Smooth muscle cell (in vitro differentiated cells): Measurements from ENCODE around the gene PCNX2. TPM values are rescaled to one million over a fixed set of nuclear protein-coding genes. Genes with fewer than 3 reads are reported as not detected.
A peak's percentile ranks its signal among the peaks of the same experiment; 100 is the strongest.

Source experiments
- DNase-seq: peaks from one replicate; lab custom pipeline; 2025; ENCODE audit not compliant: unreplicated experiment; lab: John Stamatoyannopoulos, UW
- H2AFZ ChIP-seq: fragments of 200-600 bp; sonication (generic); 2 replicates; pipeline ENCODE4 v1.6.0; 2016; ENCODE audit warnings: antibody characterized with exemption, low read depth, mild to moderate bottlenecking
- H3F3A ChIP-seq: fragments of 200-600 bp; sonication (generic); 2 replicates; pipeline ENCODE4 v1.6.0; 2017; ENCODE audit warnings: antibody characterized with exemption, low read depth
- H3K27ac ChIP-seq: fragments of 200-600 bp; sonication (generic); 2 replicates; pipeline ENCODE4 v1.5.1; 2016; ENCODE audit warnings: low read depth, mild to moderate bottlenecking
- H3K27me3 ChIP-seq: fragments of 200-600 bp; sonication (generic); 2 replicates; pipeline ENCODE4 v1.6.1; 2016; ENCODE audit warnings: low read depth, mild to moderate bottlenecking
- H3K36me3 ChIP-seq: fragments of 200-600 bp; sonication (generic); 2 replicates; pipeline ENCODE4 v1.5.1; 2016; ENCODE audit warnings: low read depth
- H3K4me1 ChIP-seq: fragments of 200-600 bp; sonication (generic); 2 replicates; pipeline ENCODE4 v1.5.1; 2016; ENCODE audit warnings: low read depth
- H3K4me2 ChIP-seq: fragments of 200-600 bp; sonication (generic); 2 replicates; pipeline ENCODE4 v1.6.0; 2016; ENCODE audit warnings: mild to moderate bottlenecking
- H3K4me3 ChIP-seq: fragments of 200-600 bp; sonication (generic); 2 replicates; pipeline ENCODE4 v1.5.1; 2016; ENCODE audit warnings: mild to moderate bottlenecking
- H3K79me2 ChIP-seq: fragments of 200-600 bp; sonication (generic); 2 replicates; pipeline ENCODE4 v1.6.0; 2016; ENCODE audit warnings: low read depth, mild to moderate bottlenecking
- H3K9ac ChIP-seq: fragments of 200-600 bp; sonication (generic); 2 replicates; pipeline ENCODE4 v1.6.0; 2016; ENCODE audit warnings: low read depth
- H3K9me3 ChIP-seq: fragments of 200-600 bp; sonication (generic); replicated peaks from 2 replicates; pipeline ENCODE4 v1.5.1; 2016; ENCODE audit warnings: low read depth
- H4K20me1 ChIP-seq: fragments of 200-600 bp; sonication (generic); 2 replicates; pipeline ENCODE4 v1.6.0; 2016; ENCODE audit warnings: low read depth
- WGBS: methylation state at CpG from one replicate; pipeline ENCODE4 v1.1.7; 2016; ENCODE audit warnings: low lambda C conversion rate; 5-methylcytosine and 5-hydroxymethylcytosine counted together
- polyA plus RNA-seq: library from polyadenylated mRNA; unstranded; fragments of >200 nt; fragmentation: Nextera tagmentation; extraction: Ambion mirVana; gene quantifications from 2 replicates; pipeline ENCODE4 v1.2.1, GENCODE V29; 2016
- total RNA-seq: library from RNA; depleted of rRNA; stranded (reverse); fragments of >200 nt; gene quantifications from 2 replicates; pipeline ENCODE4 v1.2.3, GENCODE V29; 2014
- TF ChIP-seq, protein P1 (sequence below): fragments of 200-600 bp; sonication (generic); IDR thresholded peaks from 2 replicates; pipeline ENCODE4 v1.5.1; 2017; ENCODE audit warnings: borderline replicate concordance, mild to moderate bottlenecking, antibody characterized with exemption; ENCODE audit not compliant: insufficient read depth, poor library complexity, severe bottlenecking

The PCNX2 gene
- total and polyA plus RNA-seq, 2 experiments from 2014 or later, result 4.7 to 18.2 TPM

DNA sequence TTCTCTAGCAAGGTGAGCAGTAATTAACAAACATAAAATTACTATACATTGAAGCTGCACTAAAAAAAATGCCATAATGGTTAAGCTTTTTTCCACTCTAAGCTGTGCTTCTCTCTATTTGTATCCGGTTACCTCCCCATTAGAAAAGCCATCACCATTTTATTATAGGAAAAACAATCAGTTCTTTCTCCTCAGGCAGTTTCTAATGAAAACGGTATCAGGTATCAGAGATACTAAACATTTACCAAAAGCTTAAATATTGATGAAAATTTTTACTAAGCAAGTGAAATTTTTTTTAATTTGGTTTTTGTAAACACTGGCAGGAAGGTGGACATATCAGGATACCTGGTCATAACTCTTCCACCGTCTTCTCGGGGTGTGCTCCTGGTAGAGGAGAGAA, 330.9 kb downstream of the PCNX2 start:
- no peaks in the 10 kb centered on the region for H3K27me3 ChIP-seq
- TF ChIP-seq, protein P1, sequence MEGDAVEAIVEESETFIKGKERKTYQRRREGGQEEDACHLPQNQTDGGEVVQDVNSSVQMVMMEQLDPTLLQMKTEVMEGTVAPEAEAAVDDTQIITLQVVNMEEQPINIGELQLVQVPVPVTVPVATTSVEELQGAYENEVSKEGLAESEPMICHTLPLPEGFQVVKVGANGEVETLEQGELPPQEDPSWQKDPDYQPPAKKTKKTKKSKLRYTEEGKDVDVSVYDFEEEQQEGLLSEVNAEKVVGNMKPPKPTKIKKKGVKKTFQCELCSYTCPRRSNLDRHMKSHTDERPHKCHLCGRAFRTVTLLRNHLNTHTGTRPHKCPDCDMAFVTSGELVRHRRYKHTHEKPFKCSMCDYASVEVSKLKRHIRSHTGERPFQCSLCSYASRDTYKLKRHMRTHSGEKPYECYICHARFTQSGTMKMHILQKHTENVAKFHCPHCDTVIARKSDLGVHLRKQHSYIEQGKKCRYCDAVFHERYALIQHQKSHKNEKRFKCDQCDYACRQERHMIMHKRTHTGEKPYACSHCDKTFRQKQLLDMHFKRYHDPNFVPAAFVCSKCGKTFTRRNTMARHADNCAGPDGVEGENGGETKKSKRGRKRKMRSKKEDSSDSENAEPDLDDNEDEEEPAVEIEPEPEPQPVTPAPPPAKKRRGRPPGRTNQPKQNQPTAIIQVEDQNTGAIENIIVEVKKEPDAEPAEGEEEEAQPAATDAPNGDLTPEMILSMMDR, result no peak
- no peaks in the 10 kb centered on the region for H3K79me2 ChIP-seq
- no peaks in the 10 kb centered on the region for H4K20me1 ChIP-seq
- H2AFZ ChIP-seq, result no peak overlapping the region
- H3K9me3 ChIP-seq, result no peaks in the 10 kb centered on the region
- H3K36me3 ChIP-seq, result no peaks in the 10 kb centered on the region
- no peak overlapping the region for H3K4me2 ChIP-seq
- WGBS, result 98% methylated on average over 4 of the region's 4 CpGs
- H3K4me3 ChIP-seq, result no peak overlapping the region
- H3K4me1 ChIP-seq, result no peaks in the 10 kb centered on the region
- no peak for DNase-seq
- H3K27ac ChIP-seq, result no peak overlapping the region
- H3K9ac ChIP-seq, result no peak overlapping the region
- H3F3A ChIP-seq, result no peaks in the 10 kb centered on the region

DNA sequence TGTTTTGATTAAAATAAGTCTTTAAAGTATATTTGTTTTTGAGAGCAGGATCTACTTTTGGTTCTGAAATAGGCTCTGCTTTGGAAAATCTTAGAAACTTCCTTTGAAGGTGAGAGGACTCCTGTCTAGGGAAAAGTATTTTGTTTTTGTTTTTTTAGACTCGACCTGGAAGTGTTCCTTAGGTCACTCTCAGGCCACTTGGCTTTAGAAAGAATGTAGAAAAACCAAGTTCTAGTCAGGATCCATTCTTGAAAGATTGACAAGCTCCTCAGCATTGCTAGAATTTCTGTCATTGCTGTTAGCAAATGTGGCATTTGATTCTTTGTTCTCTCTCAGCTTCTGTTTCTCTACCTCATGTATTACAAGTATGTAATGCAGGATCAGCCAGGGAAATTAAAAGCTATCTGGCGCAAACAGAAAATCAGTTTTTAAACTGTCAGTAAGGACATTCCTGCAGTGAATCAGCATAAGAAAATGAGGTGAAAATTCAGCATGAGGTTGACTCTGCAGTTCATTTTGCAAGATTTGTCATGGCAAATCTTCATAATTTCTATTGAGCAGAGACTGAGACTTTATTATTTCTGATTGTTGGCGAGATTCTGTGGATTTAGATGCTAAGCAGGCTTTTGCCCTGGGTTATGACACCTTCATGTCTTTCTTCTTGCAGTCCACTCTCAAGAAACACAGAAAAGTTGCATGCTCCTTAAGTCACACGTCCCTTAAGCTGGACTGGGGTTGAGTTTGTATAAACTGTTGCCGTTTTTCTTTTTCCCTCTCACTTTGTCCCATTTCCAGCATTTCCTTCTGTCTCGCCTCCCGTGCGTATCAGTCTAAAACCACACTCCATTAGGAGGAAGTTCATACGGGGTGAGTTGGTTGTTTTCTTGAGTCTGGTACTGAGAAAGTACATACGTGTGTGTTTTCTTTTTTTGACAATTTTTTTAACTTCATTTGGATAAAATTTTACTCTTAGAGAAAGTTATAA, 332.5 kb downstream of the PCNX2 start:
- H3K27ac ChIP-seq, result peak overlapping the region; percentile 23
- no peaks in the 10 kb centered on the region for H3K4me1 ChIP-seq
- no peak overlapping the region for H3K4me3 ChIP-seq
- H3F3A ChIP-seq, result no peaks in the 10 kb centered on the region
- H2AFZ ChIP-seq, result no peak overlapping the region
- TF ChIP-seq, protein P1, result no peak
- 76% methylated on average over 10 of the region's 10 CpGs for WGBS
- no peaks in the 10 kb centered on the region for H4K20me1 ChIP-seq
- no peaks in the 10 kb centered on the region for H3K27me3 ChIP-seq
- H3K9ac ChIP-seq, result no peak overlapping the region
- H3K4me2 ChIP-seq, result peak overlapping the region; percentile 10
- H3K79me2 ChIP-seq, result no peaks in the 10 kb centered on the region
- H3K36me3 ChIP-seq, result peaks cover 6% of the 10 kb centered on the region
- H3K9me3 ChIP-seq, result no peaks in the 10 kb centered on the region
- DNase-seq, result no peak

DNA sequence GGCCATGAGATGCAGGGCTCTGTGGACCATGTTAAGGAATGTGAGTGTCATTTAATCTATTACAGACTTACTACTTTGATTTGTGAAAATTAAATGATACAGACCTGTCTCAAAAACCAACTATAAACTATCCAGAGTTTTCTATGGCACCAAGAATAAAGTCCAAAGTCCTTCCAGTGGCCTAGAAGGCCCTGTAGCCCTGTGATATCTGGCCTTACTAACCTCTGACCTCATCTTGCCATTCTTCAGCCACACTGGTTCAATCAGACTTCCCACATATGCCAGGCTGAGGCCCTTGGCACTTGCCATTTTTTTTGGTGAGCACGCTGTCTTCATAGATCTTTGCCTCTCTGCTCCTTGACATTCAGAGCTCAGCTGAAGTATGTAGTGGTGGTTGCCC, 337.5 kb downstream of the PCNX2 start:
- Histone ChIP-seq H3K4me1 (no peaks in the 10 kb centered on the region), H3K27me3 (no peaks in the 10 kb centered on the region), H4K20me1 (no peaks in the 10 kb centered on the region), H3K36me3 (peaks cover 9% of the 10 kb centered on the region), H3K4me2 (no peak overlapping the region), H3K79me2 (peaks cover 4% of the 10 kb centered on the region), H3K9me3 (no peaks in the 10 kb centered on the region), H2AFZ (no peak overlapping the region), H3K4me3 (no peak overlapping the region), H3F3A (no peaks in the 10 kb centered on the region), H3K9ac (no peak overlapping the region), H3K27ac (no peak overlapping the region)
- WGBS, result 93% methylated on average over 1 of the region's 1 CpG
- TF ChIP-seq, protein P1, result no peak
- DNase-seq, result no peak
